Endothelial cell of umbilical vein (primary cell): ENCODE results near the gene FBXW4. TPM values are rescaled to one million over a fixed set of nuclear protein-coding genes. Genes with fewer than 3 reads are reported as not detected.

Experiments
- BruUV-seq: library from RNA; stranded (reverse); fragments of 400-500 nt; replicated peaks from 2 replicates; lab custom pipeline; 2021; lab: Mats Ljungman, UMichigan
- CTCF ChIA-PET: fragments of 300-600, 350-600 bp; sonication (Branson Sonifier 250); formaldehyde crosslinking; loops from one replicate; lab custom pipeline; 2021; ENCODE audit warnings: antibody characterized with exemption, inconsistent platforms; lab: Charles Lee
- POLR2A ChIA-PET: fragments of 300-600, 350-600 bp; sonication (Branson Sonifier 250); formaldehyde crosslinking; loops from one replicate; lab custom pipeline; 2021; ENCODE audit warnings: antibody characterized with exemption, inconsistent platforms; lab: Charles Lee
- DNase-seq: peaks from one replicate; pipeline ENCODE4 v3.0.0-alpha.2; 2011; ENCODE audit warnings: low read depth, low spot score
- FAIRE-seq: peaks from 2 replicates; lab custom pipeline; 2011; peaks lifted over from hg19 to GRCh38; lab: Jason Lieb, UNC
- H2AFZ ChIP-seq: 2 replicates; pipeline ENCODE4 v1.6.0; 2012; ENCODE audit warnings: low read depth, low read length, control low read depth, inconsistent platforms
- H3K27ac ChIP-seq: 2 replicates; pipeline ENCODE4 v1.5.1; 2011; ENCODE audit warnings: low read depth, mild to moderate bottlenecking, control low read depth, low read length, moderate library complexity; ENCODE audit not compliant: insufficient read depth
- H3K27me3 ChIP-seq, 2 experiments: 2 replicates each; pipeline versions ENCODE4 v1.6.0 to v1.6.1; 2011; ENCODE audit warnings: low read length in 2 of 2, mixed read lengths in 1 of 2; ENCODE audit not compliant: control insufficient read depth in 2 of 2, insufficient read depth in 2 of 2
- H3K36me3 ChIP-seq, 2 experiments: 2 replicates in 1 of 2; 3 replicates in 1 of 2; pipeline ENCODE4 v1.5.1; 2011; ENCODE audit warnings: low read length in 2 of 2, mild to moderate bottlenecking in 1 of 2, moderate library complexity in 1 of 2; ENCODE audit not compliant: control insufficient read depth in 2 of 2, insufficient read depth in 2 of 2; ENCODE audit errors: extremely low read depth in 1 of 2
- H3K4me1 ChIP-seq: 3 replicates; pipeline ENCODE4 v1.5.1; 2011; ENCODE audit warnings: mild to moderate bottlenecking, low read length; ENCODE audit not compliant: control insufficient read depth, insufficient read depth; ENCODE audit errors: extremely low read depth
- H3K4me2 ChIP-seq: 2 replicates; pipeline ENCODE4 v1.6.1; 2011; ENCODE audit warnings: low read length, control low read depth, mixed read lengths; ENCODE audit not compliant: insufficient read depth
- H3K4me3 ChIP-seq, 3 experiments: fragments of 200-600 bp in 1 of 3; sonication (generic), shearing (Covaris generic) in 1 of 3; replicated peaks in 1 of 3; 2 replicates each; pipeline ENCODE4 v1.5.1; 2011 to 2016; ENCODE audit warnings: control low read depth in 3 of 3, low read length in 3 of 3, mild to moderate bottlenecking in 2 of 3, inconsistent platforms in 1 of 3, low read depth in 1 of 3, moderate library complexity in 1 of 3; ENCODE audit not compliant: insufficient read depth in 1 of 3
- H3K79me2 ChIP-seq: 2 replicates; pipeline ENCODE4 v1.6.0; 2012; ENCODE audit warnings: low read length, inconsistent platforms; ENCODE audit not compliant: control insufficient read depth, insufficient read depth
- H3K9ac ChIP-seq: replicated peaks from 2 replicates; pipeline ENCODE3; 2011; ENCODE audit warnings: low read length, control low read depth; ENCODE audit not compliant: insufficient read depth; ENCODE audit errors: extremely low read depth
- H3K9me1 ChIP-seq: replicated peaks from 3 replicates; pipeline ENCODE4 v1.6.0; 2011; ENCODE audit warnings: mild to moderate bottlenecking, low read length; ENCODE audit not compliant: control insufficient read depth, insufficient read depth; ENCODE audit errors: extremely low read depth
- H3K9me3 ChIP-seq: replicated peaks from 2 replicates; pipeline ENCODE4 v1.5.1; 2012; ENCODE audit warnings: low read length, inconsistent platforms; ENCODE audit not compliant: control insufficient read depth, insufficient read depth
- H4K20me1 ChIP-seq: replicated peaks from 2 replicates; pipeline ENCODE3; 2011; ENCODE audit warnings: mild to moderate bottlenecking, low read length; ENCODE audit not compliant: control insufficient read depth, insufficient read depth; ENCODE audit errors: extremely low read depth
- EZH2 ChIP-seq: IDR thresholded peaks from 2 replicates; pipeline ENCODE4 v1.6.1; 2012; ENCODE audit warnings: borderline replicate concordance, low read depth, mild to moderate bottlenecking, moderate library complexity, low read length, inconsistent platforms; ENCODE audit not compliant: severe bottlenecking
- GATA2 ChIP-seq: IDR thresholded peaks from 2 replicates; pipeline ENCODE4 v1.7.0; 2011; ENCODE audit warnings: low read depth, mild to moderate bottlenecking, moderate library complexity, mixed read lengths, low read length; ENCODE audit not compliant: insufficient read length, insufficient read depth
- JUN ChIP-seq: IDR thresholded peaks from 2 replicates; pipeline ENCODE4 v1.6.1; 2011; ENCODE audit warnings: borderline replicate concordance, low read depth; ENCODE audit not compliant: insufficient read length, insufficient read depth
- MYC ChIP-seq: IDR thresholded peaks from one replicate; pipeline ENCODE4 v1.6.1; 2011; ENCODE audit warnings: mild to moderate bottlenecking, low read depth, low read length
- POLR2A ChIP-seq: IDR thresholded peaks from 2 replicates; pipeline ENCODE4 v1.6.1; 2012; ENCODE audit warnings: low read depth, mild to moderate bottlenecking, control low read depth, low read length
- POLR2AphosphoS5 ChIP-seq: IDR thresholded peaks from 2 replicates; pipeline ENCODE4 v1.6.1; 2012; ENCODE audit warnings: low read depth, mild to moderate bottlenecking, control low read depth, low read length, moderate library complexity; ENCODE audit not compliant: insufficient read depth
- dilution Hi-C: fragments of 300-500 bp; cut with MboI; formaldehyde crosslinking; loops from one replicate; pipeline ENCODE4 v1.15.0; 2019; ENCODE audit warnings: low sequenced_read_pairs; ENCODE audit not compliant: extremely low pct_ligation_motif_present
- intact Hi-C: fragments of 100-400 bp; cut with micrococcal nuclease; formaldehyde crosslinking; loops from one replicate; pipeline ENCODE4 v1.10.0; 2022
- polyA plus RNA-seq, 4 experiments: library from polyadenylated mRNA; depleted of rRNA in 3 of 4; stranded (reverse) in 3 of 4; unstranded in 1 of 4; fragments of >200 nt; gene quantifications; 2 replicates each; pipeline versions ENCODE4 v1.2.1 to v1.2.3, GENCODE V29; 2011 to 2012; ENCODE audit warnings: missing spikeins in 1 of 4
- total RNA-seq: library from RNA; stranded (reverse); gene quantifications from 2 replicates; pipeline ENCODE4 v1.2.3, GENCODE V29; 2021
- TF ChIP-seq, protein P1 (sequence below): IDR thresholded peaks from 2 replicates; pipeline ENCODE4 v1.6.1; 2011; ENCODE audit not compliant: insufficient read depth, insufficient read length
- TF ChIP-seq, protein P2 (sequence below), 2 donors: IDR thresholded peaks; 1 replicate in 1 of 2; 2 replicates in 1 of 2; pipeline ENCODE4 v1.5.1; 2011; ENCODE audit warnings: low read length in 2 of 2, mild to moderate bottlenecking in 2 of 2, moderate library complexity in 2 of 2, control low read depth in 1 of 2, inconsistent platforms in 1 of 2, low read depth in 1 of 2; ENCODE audit not compliant: insufficient read depth in 1 of 2; ENCODE audit errors: extremely low read depth in 1 of 2

FBXW4 gene
- total and polyA plus RNA-seq, 2 donors (not counting 3 experiments of a cell fraction or from before 2014, with no cell fraction given) = 20.8 to 21.1 TPM

DNA sequence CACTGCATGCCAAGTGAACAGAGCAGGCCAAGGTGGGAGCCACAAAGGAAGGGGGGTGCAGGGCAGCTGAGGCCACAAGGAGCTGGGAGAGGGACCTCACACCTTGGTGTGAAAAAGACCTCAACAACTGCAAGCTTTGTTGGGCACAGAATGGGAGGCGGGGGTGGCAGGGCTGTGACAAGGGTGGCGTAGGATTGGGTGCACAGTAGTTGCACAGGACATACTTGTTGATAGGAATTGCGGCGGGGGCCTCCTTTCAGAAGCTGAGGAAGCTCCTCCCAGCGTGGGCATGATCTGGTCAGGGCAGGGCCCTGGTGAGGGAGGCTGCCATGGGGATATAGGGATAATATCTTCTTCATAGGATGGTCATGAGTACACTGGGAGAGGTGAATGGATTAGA is 132.7 kb downstream of the FBXW4 start:
- Histone ChIP-seq H3K27ac (no peak overlapping the region), H3K79me2 (no peaks in the 10 kb centered on the region), H4K20me1 (no peaks in the 10 kb centered on the region), H3K9ac (no peak overlapping the region), H3K4me2 (no peak overlapping the region), H3K27me3 (peaks cover 14 to 16% of the 10 kb centered on the region in 2 experiments), H2AFZ (no peak overlapping the region), H3K9me3 (no peaks in the 10 kb centered on the region), H3K9me1 (no peaks in the 10 kb centered on the region), H3K4me1 (no peaks in the 10 kb centered on the region), H3K4me3 (no peak overlapping the region), H3K36me3 (no peaks in the 10 kb centered on the region)
- FAIRE-seq (no peak), DNase-seq (no peak)
- ChIA-PET POLR2A (no interaction called here), CTCF (interaction anchor here (1.0 to 1.7 kb wide), 5 partner anchors 7 to 324 kb away, joined by 3 to 7 read pairs (median 3); no protein-coding TSS in a partner anchor)
- no peak for TF ChIP-seq JUN
- no peak for TF ChIP-seq POLR2AphosphoS5
- TF ChIP-seq GATA2 = no peak
- no peak for TF ChIP-seq POLR2A
- TF ChIP-seq, protein P1, sequence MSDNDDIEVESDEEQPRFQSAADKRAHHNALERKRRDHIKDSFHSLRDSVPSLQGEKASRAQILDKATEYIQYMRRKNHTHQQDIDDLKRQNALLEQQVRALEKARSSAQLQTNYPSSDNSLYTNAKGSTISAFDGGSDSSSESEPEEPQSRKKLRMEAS = no peak
- no peak for TF ChIP-seq EZH2
- TF ChIP-seq, protein P2, sequence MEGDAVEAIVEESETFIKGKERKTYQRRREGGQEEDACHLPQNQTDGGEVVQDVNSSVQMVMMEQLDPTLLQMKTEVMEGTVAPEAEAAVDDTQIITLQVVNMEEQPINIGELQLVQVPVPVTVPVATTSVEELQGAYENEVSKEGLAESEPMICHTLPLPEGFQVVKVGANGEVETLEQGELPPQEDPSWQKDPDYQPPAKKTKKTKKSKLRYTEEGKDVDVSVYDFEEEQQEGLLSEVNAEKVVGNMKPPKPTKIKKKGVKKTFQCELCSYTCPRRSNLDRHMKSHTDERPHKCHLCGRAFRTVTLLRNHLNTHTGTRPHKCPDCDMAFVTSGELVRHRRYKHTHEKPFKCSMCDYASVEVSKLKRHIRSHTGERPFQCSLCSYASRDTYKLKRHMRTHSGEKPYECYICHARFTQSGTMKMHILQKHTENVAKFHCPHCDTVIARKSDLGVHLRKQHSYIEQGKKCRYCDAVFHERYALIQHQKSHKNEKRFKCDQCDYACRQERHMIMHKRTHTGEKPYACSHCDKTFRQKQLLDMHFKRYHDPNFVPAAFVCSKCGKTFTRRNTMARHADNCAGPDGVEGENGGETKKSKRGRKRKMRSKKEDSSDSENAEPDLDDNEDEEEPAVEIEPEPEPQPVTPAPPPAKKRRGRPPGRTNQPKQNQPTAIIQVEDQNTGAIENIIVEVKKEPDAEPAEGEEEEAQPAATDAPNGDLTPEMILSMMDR (IDR thresholded peaks at IDR 0.05; ENCODE audit: extremely low read depth in 1 of 2, insufficient read depth in 1 of 2, low read depth in 1 of 2, low read length in 2 of 2) = no peak
- no peak for TF ChIP-seq MYC
- intact Hi-C loops = no loop called here
- dilution Hi-C loops = no loop called here
- BruUV-seq = no TSS peak
